ENCODE data around the gene NME1. TPM values are rescaled to one million over a fixed set of nuclear protein-coding genes. Genes with fewer than 3 reads are reported as not detected.
"Not testable (repeated sequence)": the region's sequence is repeated elsewhere in the genome, so short reads cannot be mapped to it uniquely, and the experiment has no call there.

NME1 gene
- total RNA-seq, 1 donor from 2014 or later = 18.8 TPM

DNA sequence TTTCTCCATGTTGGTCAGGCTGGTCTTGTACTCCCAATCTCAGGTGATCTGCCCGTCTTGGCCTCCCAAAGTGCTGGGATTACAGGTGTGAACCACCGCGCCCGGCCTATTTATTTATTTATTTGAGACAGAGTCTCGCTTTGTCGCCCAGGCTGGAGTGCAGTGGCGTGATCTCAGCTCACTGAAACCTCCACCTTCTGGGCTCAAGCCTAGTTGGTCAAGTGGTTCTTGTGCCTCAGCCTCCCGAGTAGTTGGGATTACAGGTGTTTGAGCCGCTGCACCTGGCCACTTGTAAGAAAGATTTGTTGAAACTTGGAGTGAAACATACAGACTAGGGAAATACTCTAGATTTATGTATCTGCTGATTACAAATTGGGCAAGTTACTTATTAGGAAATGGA is 18.7 kb downstream of the NME1 start:
- intact Hi-C loops (cut with DNase I); ATAC-seq; DNase-seq (ENCODE audit: missing footprints): not testable (repeated sequence)

DNA sequence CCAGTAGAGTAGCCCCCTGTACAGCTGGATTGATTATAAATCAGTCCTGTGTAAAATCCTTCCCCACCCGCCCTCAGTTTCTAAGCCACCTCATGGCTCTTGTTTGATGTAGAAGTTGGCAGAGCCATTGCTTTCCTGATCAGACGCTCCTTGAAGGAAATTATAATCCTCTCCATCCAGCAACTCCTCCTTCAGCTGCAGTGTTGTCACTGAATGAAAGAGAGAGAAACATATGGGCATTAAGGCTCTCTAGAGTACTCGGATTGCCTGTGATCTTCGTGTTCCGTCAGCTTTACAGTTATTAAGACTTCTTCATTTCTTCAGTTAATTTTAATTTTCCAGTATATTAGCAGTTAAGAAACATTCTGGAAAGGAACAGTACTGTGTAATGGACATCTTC is 27.1 kb downstream of the NME1 start:
- intact Hi-C loops (cut with DNase I) = no loop called here
- ATAC-seq = no peak
- no peak for DNase-seq (ENCODE audit: missing footprints)

- DNase-seq (ENCODE audit: missing footprints) = no peak
- intact Hi-C loops (cut with DNase I) = no loop called here
- ATAC-seq = no peak
Measured at GRCh38 chr17:51184124-51184523, 30.8 kb downstream of the NME1 start.

DNA sequence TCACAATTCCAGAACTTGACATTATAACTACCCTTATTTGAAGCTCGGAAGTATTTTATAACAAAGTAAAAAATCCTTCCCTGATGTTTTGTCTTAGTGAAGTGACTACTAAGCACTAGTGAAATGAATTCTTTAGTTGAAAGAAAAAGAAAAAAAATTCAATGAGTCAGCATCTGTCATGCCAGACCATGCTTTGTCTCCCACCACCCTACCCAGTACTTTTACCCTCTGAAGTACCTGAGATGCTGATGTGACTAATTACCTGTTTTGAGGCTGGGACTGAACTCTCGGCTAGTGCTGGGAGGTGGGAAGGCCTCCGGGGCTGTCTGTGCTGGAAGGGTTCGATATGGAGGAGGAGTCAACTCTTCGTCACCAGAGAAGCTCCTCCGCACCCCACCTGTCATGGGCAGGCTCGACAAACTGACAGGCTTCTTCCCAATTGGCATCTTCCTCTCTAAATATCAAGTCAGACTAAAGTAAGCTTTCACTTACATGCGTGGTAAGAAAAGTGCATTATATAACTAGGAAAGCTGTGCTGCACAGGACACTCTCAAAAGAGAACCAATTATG is 32.5 kb downstream of the NME1 start:
- intact Hi-C loops (cut with DNase I) = no loop called here
- ATAC-seq (no peak), DNase-seq (ENCODE audit: missing footprints) (no peak)

GRCh38 chr17:51188271-51188833 is 35.0 kb downstream of the NME1 start:
- DNase-seq (ENCODE audit: missing footprints) (no peak), ATAC-seq (no peak)
- intact Hi-C loops (cut with DNase I) = no loop called here

GRCh38 chr17:51189162-51189561 is 35.8 kb downstream of the NME1 start:
- intact Hi-C loops (cut with DNase I) = no loop called here
- DNase-seq (ENCODE audit: missing footprints) (no peak), ATAC-seq (no peak)

DNA sequence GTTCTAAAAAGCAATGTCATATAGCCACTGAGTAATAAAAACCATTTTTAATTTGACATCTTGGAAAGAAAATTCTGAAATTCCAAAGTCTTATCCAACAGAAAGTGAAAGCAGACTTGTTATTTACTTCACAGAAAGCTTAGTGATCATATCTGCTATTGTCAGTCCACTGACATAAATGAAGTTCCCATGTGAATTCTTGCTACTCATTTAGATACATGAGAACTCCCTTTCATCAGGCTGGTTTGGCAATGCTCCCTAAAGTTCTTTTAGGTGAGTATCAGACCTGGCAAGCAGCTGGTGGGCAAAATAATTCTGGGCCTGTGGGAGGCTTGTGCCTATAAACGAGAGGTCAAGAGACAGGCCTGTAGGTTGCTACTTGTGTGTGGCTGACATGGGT is 36.3 kb downstream of the NME1 start:
- no peak for DNase-seq (ENCODE audit: missing footprints)
- no peak for ATAC-seq
- intact Hi-C loops (cut with DNase I) = no loop called here

GRCh38 chr17:51191895-51192294 is 38.5 kb downstream of the NME1 start:
- DNase-seq (ENCODE audit: missing footprints) (no peak), ATAC-seq (no peak)
- intact Hi-C loops (cut with DNase I) = no loop called here

DNA sequence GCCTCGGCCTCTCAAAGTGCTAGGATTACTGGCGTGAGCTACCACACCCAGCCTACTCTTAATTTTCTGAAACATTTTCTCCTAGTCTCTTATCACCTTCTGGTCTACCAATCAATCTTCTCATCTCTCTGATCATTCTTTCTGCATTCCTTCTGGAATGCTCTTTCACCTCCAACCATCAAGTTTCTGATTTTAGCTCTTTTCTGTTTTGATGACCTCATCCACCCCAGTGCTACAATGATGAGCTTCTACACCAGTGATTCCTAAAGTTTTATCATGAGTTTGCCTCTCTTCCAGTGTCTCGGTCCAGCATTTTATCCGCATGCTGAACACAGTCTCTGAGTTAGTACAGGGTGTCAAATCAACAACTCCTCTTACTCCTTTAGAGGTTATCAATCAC is 44.4 kb downstream of the NME1 start:
- no peak for ATAC-seq
- no peak for DNase-seq (ENCODE audit: missing footprints)
- intact Hi-C loops (cut with DNase I) = no loop called here

DNA sequence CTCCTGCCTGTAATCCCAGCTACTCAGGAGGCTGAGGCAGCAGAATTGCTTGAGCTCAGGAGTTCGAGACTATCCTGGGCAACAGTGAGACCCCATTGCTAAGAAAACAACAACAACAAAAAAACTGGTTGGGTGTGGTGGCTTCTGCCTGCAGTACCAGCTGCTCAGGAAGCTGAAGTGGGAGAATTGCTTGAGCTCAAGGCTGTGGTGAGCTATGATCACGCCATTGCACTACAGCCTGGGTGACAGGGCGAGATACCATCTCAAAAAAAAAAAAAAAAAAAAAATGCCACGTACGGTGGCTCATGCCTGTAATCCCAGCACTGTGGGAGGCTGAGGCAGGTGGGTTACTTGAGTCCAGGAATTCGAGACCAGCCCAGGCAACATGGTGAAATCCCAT is 46.9 kb downstream of the NME1 start:
- DNase-seq (ENCODE audit: missing footprints) (no peak), ATAC-seq (no peak)
- intact Hi-C loops (cut with DNase I) = no loop called here

DNA sequence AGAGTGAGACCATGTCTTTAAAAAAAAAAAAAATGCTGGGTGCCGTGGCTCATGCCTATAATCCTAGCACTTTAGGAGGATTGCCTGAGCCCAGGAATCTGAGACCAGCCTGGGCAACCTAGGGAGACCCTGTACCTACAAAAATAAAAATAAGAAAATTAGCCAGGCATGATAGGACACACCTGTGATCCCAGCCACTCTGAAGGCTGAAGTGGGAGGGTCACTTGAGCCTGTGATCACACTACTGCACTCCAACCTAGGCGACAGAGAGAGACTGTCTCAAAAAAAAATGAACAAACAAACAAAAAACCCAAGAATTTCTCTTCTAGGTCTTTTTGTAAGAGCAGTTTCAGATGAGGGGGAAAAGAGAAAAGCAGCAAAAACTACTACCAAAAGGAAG is 47.5 kb downstream of the NME1 start:
- intact Hi-C loops (cut with DNase I) = no loop called here
- DNase-seq (ENCODE audit: missing footprints) (no peak), ATAC-seq (no peak)

DNA sequence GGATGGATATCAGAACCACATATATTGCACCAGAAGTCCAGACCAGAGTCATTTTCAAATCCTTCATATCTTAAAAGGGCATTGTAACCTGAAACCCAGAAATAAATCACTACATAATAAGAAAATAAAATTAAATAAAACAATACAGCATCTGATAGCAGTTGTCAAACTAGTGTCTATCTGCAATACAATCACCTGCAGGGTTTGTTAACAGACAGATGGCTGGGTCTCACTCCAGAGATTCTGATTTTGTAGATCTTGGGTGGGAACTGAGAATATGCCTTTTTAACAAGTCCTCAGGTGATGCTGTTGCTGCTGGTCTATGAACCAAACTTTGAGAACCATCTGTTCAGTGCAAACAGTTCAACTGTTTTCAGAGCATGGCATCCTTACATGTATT is 50.5 kb downstream of the NME1 start:
- intact Hi-C loops (cut with DNase I) = no loop called here
- ATAC-seq (no peak), DNase-seq (ENCODE audit: missing footprints) (no peak)

Other genes starting within 250 kb of the NME1 start
- gene SPAG9, start 32.7 kb upstream of the NME1 start, total RNA-seq = 49.4 TPM
- gene NME2, start 12.9 kb downstream of the NME1 start, total RNA-seq = 278 TPM
- 6.0 TPM for gene MBTD1, start 106.5 kb downstream of the NME1 start, total RNA-seq
- 6.9 TPM for gene UTP18, start 107.0 kb downstream of the NME1 start, total RNA-seq

All from Right ventricle myocardium inferior (tissue), 1 donor.